Activated T-cell treated with anti-CD3 and anti-CD28 coated beads, Interleukin-2, amount 50 U/mL, for 1 hour (primary cell): ENCODE results near the gene KIAA0040.

ENCODE experiments used
- DNase-seq: peaks from one replicate; pipeline ENCODE4 v3.0.0-alpha.2; 2020

Gene KIAA0040

GRCh38 chr1:175192630-175193526, at the start of gene KIAA0040:
KIAA0040 (minus strand) TSS chr1:175192776; CDS start chr1:175161013, 31,763 bp downstream.
- peak; percentile 69 for DNase-seq

GRCh38 chr1:175237389-175237788, 44.8 kb upstream of the KIAA0040 start:
- DNase-seq = no peak

- no peak for DNase-seq
Measured at GRCh38 chr1:175234639-175235038, 42.1 kb upstream of the KIAA0040 start.

- no peak for DNase-seq
Measured at GRCh38 chr1:175232335-175232734, 39.8 kb upstream of the KIAA0040 start.

GRCh38 chr1:175225805-175226129, 33.2 kb upstream of the KIAA0040 start:
- no peak for DNase-seq

GRCh38 chr1:175222296-175222938, 29.8 kb upstream of the KIAA0040 start:
- no peak for DNase-seq

GRCh38 chr1:175221557-175222175, 29.1 kb upstream of the KIAA0040 start:
- no peak for DNase-seq

- DNase-seq = no peak
Measured at GRCh38 chr1:175220853-175221556, 28.4 kb upstream of the KIAA0040 start.

GRCh38 chr1:175219774-175220173, 27.2 kb upstream of the KIAA0040 start:
- DNase-seq = no peak

- DNase-seq = no peak
Measured at GRCh38 chr1:175218786-175219434, 26.3 kb upstream of the KIAA0040 start.

- no peak for DNase-seq
Measured at GRCh38 chr1:175217721-175218531, 25.4 kb upstream of the KIAA0040 start.

- DNase-seq = no peak
Measured at GRCh38 chr1:175216444-175216843, 23.9 kb upstream of the KIAA0040 start.

- no peak for DNase-seq
Measured at GRCh38 chr1:175211656-175212055, 19.1 kb upstream of the KIAA0040 start.

GRCh38 chr1:175210744-175211143, 18.2 kb upstream of the KIAA0040 start:
- DNase-seq = no peak

GRCh38 chr1:175209493-175209921, 16.9 kb upstream of the KIAA0040 start:
- no peak for DNase-seq

- peak; percentile 37 for DNase-seq
Measured at GRCh38 chr1:175208773-175209492, 16.4 kb upstream of the KIAA0040 start.

GRCh38 chr1:175207971-175208370, 15.4 kb upstream of the KIAA0040 start:
- no peak for DNase-seq

GRCh38 chr1:175206687-175207086, 14.1 kb upstream of the KIAA0040 start:
- no peak for DNase-seq

- no peak for DNase-seq
Measured at GRCh38 chr1:175204330-175204729, 11.8 kb upstream of the KIAA0040 start.

- DNase-seq = no peak
Measured at GRCh38 chr1:175203570-175204068, 11.0 kb upstream of the KIAA0040 start.
